ENCODE measurements around the gene VCAN.

VCAN gene

GRCh38 chr5:83531661-83532060 is 60.1 kb downstream of the VCAN start:
- no peaks in the 10 kb centered on the region for H3K36me3 ChIP-seq (ENCODE audit: low read depth)
- H3K4me1 ChIP-seq (ENCODE audit: insufficient read depth, poor library complexity, severe bottlenecking), result no peaks in the 10 kb centered on the region
- no peak for TF ChIP-seq CTCF (IDR thresholded peaks at IDR 0.05; ENCODE audit: poor library complexity, severe bottlenecking)
- ATAC-seq (ENCODE audit: low read depth) (no peak), DNase-seq (ENCODE audit: low spot score) (no peak)
- peaks cover 14% of the 10 kb centered on the region for H3K27me3 ChIP-seq (ENCODE audit: insufficient read depth, poor library complexity, severe bottlenecking)
- no peaks in the 10 kb centered on the region for H3K9me3 ChIP-seq (ENCODE audit: severe bottlenecking)
- H3K27ac ChIP-seq (ENCODE audit: poor library complexity, severe bottlenecking), result no peak overlapping the region
- no peak overlapping the region for H3K4me3 ChIP-seq (ENCODE audit: severe bottlenecking)

GRCh38 chr5:83538786-83539462 is 67.4 kb downstream of the VCAN start:
- no peak for TF ChIP-seq CTCF (IDR thresholded peaks at IDR 0.05; ENCODE audit: poor library complexity, severe bottlenecking)
- ATAC-seq (ENCODE audit: low read depth), result peak; percentile 67

GRCh38 chr5:83539463-83539790 is 67.9 kb downstream of the VCAN start:
- no peak overlapping the region for H3K4me3 ChIP-seq (ENCODE audit: severe bottlenecking)
- H3K27me3 ChIP-seq (ENCODE audit: insufficient read depth, poor library complexity, severe bottlenecking), result peaks cover 13% of the 10 kb centered on the region
- TF ChIP-seq CTCF (IDR thresholded peaks at IDR 0.05; ENCODE audit: poor library complexity, severe bottlenecking), result no peak
- H3K36me3 ChIP-seq (ENCODE audit: low read depth), result no peaks in the 10 kb centered on the region
- H3K27ac ChIP-seq (ENCODE audit: poor library complexity, severe bottlenecking), result no peak overlapping the region
- no peaks in the 10 kb centered on the region for H3K9me3 ChIP-seq (ENCODE audit: severe bottlenecking)
- no peak for ATAC-seq (ENCODE audit: low read depth)
- H3K4me1 ChIP-seq (ENCODE audit: insufficient read depth, poor library complexity, severe bottlenecking), result no peaks in the 10 kb centered on the region
- DNase-seq (ENCODE audit: low spot score), result no peak

More at GRCh38 chr5:83538786-83539462, 67.4 kb downstream of the VCAN start:
- no peaks in the 10 kb centered on the region for H3K36me3 ChIP-seq (ENCODE audit: low read depth)
- H3K9me3 ChIP-seq (ENCODE audit: severe bottlenecking), result no peaks in the 10 kb centered on the region
- DNase-seq (ENCODE audit: low spot score), result no peak
- H3K27ac ChIP-seq (ENCODE audit: poor library complexity, severe bottlenecking), result no peak overlapping the region
- H3K4me1 ChIP-seq (ENCODE audit: insufficient read depth, poor library complexity, severe bottlenecking), result no peaks in the 10 kb centered on the region
- no peak overlapping the region for H3K4me3 ChIP-seq (ENCODE audit: severe bottlenecking)
- peaks cover 15% of the 10 kb centered on the region for H3K27me3 ChIP-seq (ENCODE audit: insufficient read depth, poor library complexity, severe bottlenecking)

GRCh38 chr5:83540105-83540504 is 68.6 kb downstream of the VCAN start:
- no peak for ATAC-seq (ENCODE audit: low read depth)
- no peaks in the 10 kb centered on the region for H3K9me3 ChIP-seq (ENCODE audit: severe bottlenecking)
- no peak overlapping the region for H3K27ac ChIP-seq (ENCODE audit: poor library complexity, severe bottlenecking)
- H3K4me1 ChIP-seq (ENCODE audit: insufficient read depth, poor library complexity, severe bottlenecking), result no peaks in the 10 kb centered on the region
- no peaks in the 10 kb centered on the region for H3K36me3 ChIP-seq (ENCODE audit: low read depth)
- H3K4me3 ChIP-seq (ENCODE audit: severe bottlenecking), result no peak overlapping the region
- peaks cover 6% of the 10 kb centered on the region for H3K27me3 ChIP-seq (ENCODE audit: insufficient read depth, poor library complexity, severe bottlenecking)
- DNase-seq (ENCODE audit: low spot score), result no peak
- TF ChIP-seq CTCF (IDR thresholded peaks at IDR 0.05; ENCODE audit: poor library complexity, severe bottlenecking), result no peak

GRCh38 chr5:83540783-83541182 is 69.2 kb downstream of the VCAN start:
- no peaks in the 10 kb centered on the region for H3K36me3 ChIP-seq (ENCODE audit: low read depth)
- no peak overlapping the region for H3K27ac ChIP-seq (ENCODE audit: poor library complexity, severe bottlenecking)
- H3K4me3 ChIP-seq (ENCODE audit: severe bottlenecking), result no peak overlapping the region
- no peak for DNase-seq (ENCODE audit: low spot score)
- H3K27me3 ChIP-seq (ENCODE audit: insufficient read depth, poor library complexity, severe bottlenecking), result peaks cover 5% of the 10 kb centered on the region
- no peaks in the 10 kb centered on the region for H3K4me1 ChIP-seq (ENCODE audit: insufficient read depth, poor library complexity, severe bottlenecking)
- ATAC-seq (ENCODE audit: low read depth), result no peak
- no peak for TF ChIP-seq CTCF (IDR thresholded peaks at IDR 0.05; ENCODE audit: poor library complexity, severe bottlenecking)
- no peaks in the 10 kb centered on the region for H3K9me3 ChIP-seq (ENCODE audit: severe bottlenecking)
